GM18861 (cell line): ENCODE data around the gene SPTAN1.

ENCODE experiments used
- ATAC-seq: cut with Tn5 transposase; IDR thresholded peaks from one replicate; pipeline ENCODE4 v1.9.1; 2021; ENCODE audit not compliant: unreplicated experiment

Gene SPTAN1

DNA sequence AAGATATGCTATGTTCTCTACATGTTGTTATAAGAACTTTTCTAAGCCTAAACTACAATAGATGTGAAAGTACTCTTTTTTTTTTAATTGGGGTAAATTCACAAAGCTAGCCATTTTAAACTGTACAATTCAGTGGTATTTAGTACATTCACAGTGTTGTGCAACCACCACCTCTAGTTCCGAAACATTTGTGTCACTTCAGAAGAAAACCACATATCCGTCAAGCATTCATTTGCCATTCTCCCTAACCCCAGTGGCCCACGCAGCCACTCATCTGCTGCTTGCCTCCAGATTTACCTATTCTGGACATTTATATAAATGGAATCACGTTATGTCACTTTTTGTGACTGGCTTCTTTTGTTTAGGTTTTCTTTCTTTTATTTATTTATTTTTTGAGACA, 43.1 kb downstream of the SPTAN1 start:
- no peak for ATAC-seq

- ATAC-seq, result no peak
These were observed 47.7 kb downstream of the SPTAN1 start for GRCh38 chr9:128600099-128600498.

- no peak for ATAC-seq
These were observed 51.3 kb downstream of the SPTAN1 start for GRCh38 chr9:128603697-128604096.

GRCh38 chr9:128607642-128608350, 55.4 kb downstream of the SPTAN1 start:
- ATAC-seq, result no peak

DNA sequence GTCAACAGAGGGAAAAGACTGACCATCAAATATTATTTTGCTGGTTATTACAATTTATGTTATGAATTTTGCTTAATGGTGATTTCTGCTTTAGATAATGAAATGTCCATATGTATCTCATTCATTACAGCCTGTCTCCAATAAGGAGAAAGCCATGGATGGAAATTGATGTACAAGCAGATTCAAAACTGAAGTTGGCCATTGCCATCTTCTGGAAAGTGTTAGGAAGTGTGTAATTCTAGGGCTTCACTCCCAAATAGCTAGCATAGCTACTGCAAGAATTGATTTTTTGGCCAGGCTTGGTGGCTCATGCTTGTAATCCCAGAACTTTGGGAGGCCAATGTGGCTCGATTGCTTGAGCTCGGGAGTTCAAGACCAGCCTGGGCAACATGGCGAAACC, 58.5 kb downstream of the SPTAN1 start:
- ATAC-seq, result no peak

DNA sequence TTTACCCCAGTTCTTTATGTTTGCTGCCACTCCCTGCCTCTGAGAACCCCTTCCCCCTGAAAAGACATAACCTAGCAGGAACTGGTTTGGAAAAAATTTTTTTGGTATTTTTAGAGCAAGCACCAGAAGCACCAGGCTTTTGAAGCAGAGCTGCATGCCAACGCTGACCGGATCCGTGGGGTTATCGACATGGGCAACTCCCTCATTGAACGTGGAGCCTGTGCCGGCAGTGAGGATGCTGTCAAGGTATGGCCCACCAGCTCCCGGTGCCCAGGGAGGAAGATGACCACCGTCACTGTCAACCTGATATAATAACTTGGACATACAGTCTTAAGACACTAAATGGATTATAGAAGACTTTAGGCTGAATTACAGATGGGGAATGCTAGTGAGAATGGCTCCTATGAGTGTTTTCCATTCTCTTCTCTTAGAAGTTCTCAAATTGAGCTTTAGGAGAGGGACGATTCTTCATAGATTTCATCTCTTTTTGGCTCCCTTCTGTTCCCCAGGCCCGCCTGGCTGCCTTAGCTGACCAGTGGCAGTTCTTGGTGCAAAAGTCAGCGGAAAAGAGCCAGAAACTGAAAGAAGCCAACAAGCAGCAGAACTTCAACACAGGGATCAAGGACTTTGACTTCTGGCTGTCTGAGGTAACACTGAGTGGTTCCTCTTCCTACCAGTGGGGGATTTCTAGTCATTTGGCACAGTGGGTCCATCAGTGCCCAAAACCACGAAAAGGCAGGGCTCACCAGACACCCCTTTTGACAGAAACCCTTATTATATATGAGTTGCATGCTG, 59.4 kb downstream of the SPTAN1 start:
- ATAC-seq, result no peak

- ATAC-seq, result no peak
These were observed 62.3 kb downstream of the SPTAN1 start for GRCh38 chr9:128614728-128615127.

- no peak for ATAC-seq
These were observed 63.2 kb downstream of the SPTAN1 start for GRCh38 chr9:128615571-128615970.

GRCh38 chr9:128617943-128618342, 65.6 kb downstream of the SPTAN1 start:
- ATAC-seq, result no peak

- no peak for ATAC-seq
These were observed 66.7 kb downstream of the SPTAN1 start for GRCh38 chr9:128619127-128619526.

DNA sequence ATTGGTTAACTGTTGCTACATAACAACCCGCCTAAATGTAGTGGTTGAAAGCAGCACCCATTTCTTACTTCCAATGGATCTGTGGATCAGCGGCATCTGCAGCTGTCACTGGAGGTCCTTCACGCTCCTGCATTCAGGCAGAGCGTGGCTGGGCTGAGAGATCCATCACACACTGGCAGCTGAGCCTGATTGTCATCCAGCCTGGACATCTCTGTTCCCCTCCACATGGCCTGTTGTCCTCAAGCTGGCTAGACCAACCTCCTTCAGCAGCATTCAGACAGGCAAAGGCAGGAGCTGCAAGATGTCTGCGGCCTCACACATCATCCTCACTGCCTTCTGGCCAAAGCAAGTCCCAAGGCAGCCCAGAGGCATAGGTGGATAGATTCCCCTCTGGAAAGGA, 67.4 kb downstream of the SPTAN1 start:
- no peak for ATAC-seq

- no peak for ATAC-seq
These were observed 69.5 kb downstream of the SPTAN1 start for GRCh38 chr9:128621730-128622455.

GRCh38 chr9:128624566-128624965, 72.2 kb downstream of the SPTAN1 start:
- no peak for ATAC-seq

DNA sequence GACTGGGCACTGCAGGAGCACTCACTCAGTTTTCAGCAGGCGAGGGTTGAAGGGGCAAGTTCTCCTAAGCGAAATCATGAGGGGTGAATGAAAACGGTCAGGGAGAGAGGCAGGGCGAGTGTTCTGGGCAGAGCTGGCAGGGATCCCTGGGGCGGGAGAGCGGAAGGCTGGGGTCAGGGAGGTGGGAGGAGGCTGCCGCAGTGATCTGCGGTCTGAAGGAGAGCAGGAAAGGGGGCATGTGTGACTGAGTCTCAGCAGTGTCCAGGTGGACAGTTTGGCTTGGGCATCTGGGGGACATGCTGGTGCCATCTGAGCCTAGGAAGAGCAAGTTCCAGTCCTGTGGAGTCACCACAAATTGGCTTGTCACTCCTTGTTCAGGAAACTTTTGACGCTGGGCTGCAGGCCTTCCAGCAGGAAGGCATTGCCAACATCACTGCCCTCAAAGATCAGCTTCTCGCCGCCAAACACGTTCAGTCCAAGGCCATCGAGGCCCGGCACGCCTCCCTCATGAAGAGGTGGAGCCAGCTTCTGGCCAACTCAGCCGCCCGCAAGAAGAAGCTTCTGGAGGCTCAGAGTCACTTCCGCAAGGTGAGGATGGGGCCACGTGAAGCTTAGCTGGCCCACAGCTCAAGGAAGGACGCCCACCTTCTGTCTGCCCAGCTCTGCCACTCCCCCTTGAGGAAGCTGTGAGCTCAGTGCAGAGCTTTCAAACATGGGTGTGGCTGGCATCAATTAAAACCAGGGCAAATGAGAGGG, 73.2 kb downstream of the SPTAN1 start:
- ATAC-seq, result no peak

DNA sequence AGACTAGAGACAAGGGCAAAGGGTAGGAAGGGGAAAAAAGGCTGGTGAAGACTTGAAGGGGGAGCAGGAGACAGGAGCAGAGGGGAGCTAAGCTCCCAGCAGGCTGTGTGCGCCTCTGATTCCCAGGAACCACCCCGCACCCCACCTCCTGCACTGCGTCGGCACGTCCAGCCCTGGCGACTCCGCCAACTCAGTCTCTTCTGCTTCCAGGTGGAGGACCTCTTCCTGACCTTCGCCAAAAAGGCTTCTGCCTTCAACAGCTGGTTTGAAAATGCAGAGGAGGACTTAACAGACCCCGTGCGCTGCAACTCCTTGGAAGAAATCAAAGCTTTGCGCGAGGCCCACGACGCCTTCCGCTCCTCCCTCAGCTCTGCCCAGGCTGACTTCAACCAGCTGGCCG, 73.8 kb downstream of the SPTAN1 start:
- no peak for ATAC-seq

DNA sequence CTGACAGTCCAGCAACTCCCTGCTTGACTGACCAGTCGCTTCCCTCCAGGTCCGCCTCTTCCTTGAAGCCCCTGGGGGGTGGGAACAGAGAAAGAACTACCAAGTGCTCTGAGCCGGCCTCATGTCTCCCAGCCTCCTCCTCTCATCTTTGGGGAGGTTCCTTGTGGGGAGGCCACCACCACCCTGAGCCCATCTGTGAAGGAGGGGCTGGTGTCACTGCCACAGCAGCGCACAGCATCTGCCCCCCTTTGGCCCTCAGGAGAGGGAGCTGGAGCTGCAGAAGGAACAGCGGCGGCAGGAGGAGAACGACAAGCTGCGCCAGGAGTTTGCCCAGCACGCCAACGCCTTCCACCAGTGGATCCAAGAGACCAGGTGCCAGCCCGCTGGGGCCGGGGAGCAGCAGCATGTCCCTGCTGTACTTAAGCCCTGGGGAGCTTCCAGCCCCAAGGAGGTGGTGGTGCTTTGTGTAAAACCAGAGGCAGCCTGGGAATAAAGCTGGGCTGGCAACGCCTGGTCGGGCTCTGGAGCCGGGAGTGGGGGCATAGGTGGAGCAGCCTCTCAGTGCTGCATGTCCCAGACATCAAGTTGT, 74.8 kb downstream of the SPTAN1 start:
- ATAC-seq, result no peak

DNA sequence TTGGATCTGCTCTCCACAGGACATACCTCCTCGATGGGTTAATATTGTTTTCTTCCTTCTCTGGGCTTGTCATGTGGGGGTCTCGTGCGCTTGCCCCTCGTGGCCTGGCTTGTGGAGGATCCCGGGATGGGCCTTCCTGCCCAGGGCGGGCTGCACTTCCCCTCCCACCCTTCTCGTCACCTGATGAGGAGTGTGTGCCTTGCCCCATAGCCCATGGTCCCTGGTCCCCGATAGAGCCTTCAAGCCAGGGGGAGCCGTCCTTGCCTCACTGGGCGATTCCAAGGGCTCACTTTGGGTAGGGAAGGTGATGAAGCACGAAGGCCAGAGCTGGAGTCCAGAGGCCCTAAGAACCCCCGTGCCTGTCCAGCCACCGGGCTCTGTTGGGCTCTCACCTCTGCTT, 75.5 kb downstream of the SPTAN1 start:
- no peak for ATAC-seq

GRCh38 chr9:128628471-128629048, 76.2 kb downstream of the SPTAN1 start:
- no peak for ATAC-seq

GRCh38 chr9:128629136-128629535, 76.7 kb downstream of the SPTAN1 start:
- ATAC-seq, result no peak

DNA sequence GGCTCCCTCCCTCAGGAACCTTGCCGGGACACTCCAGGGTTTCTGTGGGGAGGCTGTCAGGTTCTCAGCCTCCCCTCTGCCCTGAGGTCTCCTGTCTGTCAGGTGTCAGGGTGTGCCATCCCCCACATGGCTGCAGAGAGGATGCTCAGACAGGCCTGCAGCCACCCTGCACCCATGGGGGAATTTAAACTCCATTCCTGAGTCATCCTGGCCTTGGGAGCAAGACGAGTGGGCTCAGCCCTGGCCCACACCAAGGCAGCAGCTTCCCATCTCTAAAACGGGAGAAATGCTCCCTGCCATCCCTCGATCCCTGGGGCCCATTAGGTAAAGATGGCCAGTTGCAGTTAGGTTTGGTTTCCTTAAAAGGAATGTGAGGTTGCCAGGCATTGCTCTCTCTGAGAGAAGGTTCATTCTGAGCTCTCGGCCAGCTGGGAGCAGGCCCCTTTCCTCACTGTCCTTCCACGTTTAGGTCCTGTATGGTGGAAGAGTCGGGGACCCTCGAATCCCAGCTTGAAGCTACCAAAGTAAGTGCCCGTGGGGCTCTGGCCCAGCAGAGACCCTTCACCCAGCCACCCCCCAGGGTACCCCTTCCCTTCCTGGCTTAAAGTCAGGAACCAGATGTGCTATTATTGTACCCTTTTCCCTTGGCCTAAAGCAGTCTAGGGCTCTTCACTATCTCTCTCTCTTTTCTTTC, 77.6 kb downstream of the SPTAN1 start:
- ATAC-seq, result no peak
